H1 (cell line): Measurements from ENCODE around the gene STX7. TPM values are rescaled to one million over a fixed set of nuclear protein-coding genes. Genes with fewer than 3 reads are reported as not detected.

ENCODE experiments used
- CTCF ChIA-PET: fragments of 300-600 bp; sonication (Branson Sonifier 250); formaldehyde crosslinking; loops from one replicate; lab custom pipeline; 2021; ENCODE audit not compliant: partially characterized antibody; lab: Charles Lee
- POLR2A ChIA-PET: fragments of 300-600 bp; sonication (Branson Sonifier 250); formaldehyde crosslinking; loops from one replicate; lab custom pipeline; 2021; ENCODE audit warnings: inconsistent platforms; ENCODE audit not compliant: partially characterized antibody; lab: Charles Lee
- DNase-seq, 2 experiments: peaks; one replicate each; pipeline versions ENCODE4 v3.0.0 to v3.0.0-alpha.2; 2010 to 2022; ENCODE audit warnings: low spot score in 2 of 2, low read depth in 1 of 2, mixed read lengths in 1 of 2
- FAIRE-seq: peaks from 2 replicates; lab custom pipeline; 2011; peaks lifted over from hg19 to GRCh38; lab: Jason Lieb, UNC
- H2AFZ ChIP-seq: 2 replicates; pipeline ENCODE4 v1.8.1; 2012; ENCODE audit warnings: low read length, inconsistent platforms
- H2AK5ac ChIP-seq: 2 replicates; pipeline ENCODE4 v1.6.1; 2013; ENCODE audit warnings: low read depth, low read length
- H2BK120ac ChIP-seq: replicated peaks from 2 replicates; pipeline ENCODE3; 2013; ENCODE audit warnings: low read depth, low read length, inconsistent platforms
- H2BK12ac ChIP-seq: 2 replicates; pipeline ENCODE4 v1.6.1; 2013; ENCODE audit warnings: low read depth, low read length
- H2BK15ac ChIP-seq: 2 replicates; pipeline ENCODE4 v1.6.1; 2013; ENCODE audit warnings: low read length
- H2BK20ac ChIP-seq: 2 replicates; pipeline ENCODE4 v1.6.1; 2013; ENCODE audit warnings: low read length
- H2BK5ac ChIP-seq: 2 replicates; pipeline ENCODE4 v1.6.1; 2013; ENCODE audit warnings: low read depth, low read length
- H3K14ac ChIP-seq: 2 replicates; pipeline ENCODE4 v1.6.1; 2013; ENCODE audit warnings: inconsistent platforms; ENCODE audit not compliant: insufficient read length
- H3K18ac ChIP-seq: 2 replicates; pipeline ENCODE4 v1.6.1; 2013; ENCODE audit warnings: low read length; ENCODE audit errors: extremely low read depth
- H3K23ac ChIP-seq: 2 replicates; pipeline ENCODE4 v1.6.1; 2013; ENCODE audit warnings: inconsistent platforms; ENCODE audit not compliant: insufficient read length
- H3K23me2 ChIP-seq: 2 replicates; pipeline ENCODE4 v1.6.1; 2013; ENCODE audit warnings: low read depth, low read length
- H3K27ac ChIP-seq: 2 replicates; pipeline ENCODE4 v1.6.1; 2011; ENCODE audit warnings: low read depth, low read length, inconsistent platforms
- H3K27me3 ChIP-seq, 4 experiments: replicated peaks in 1 of 4; 1 replicate in 1 of 4; 2 replicates in 3 of 4; pipeline versions ENCODE4 v1.6.1 to v1.8.1; 2011 to 2013; ENCODE audit warnings: low read length in 3 of 4, mild to moderate bottlenecking in 3 of 4, inconsistent platforms in 2 of 4, mixed read lengths in 2 of 4, moderate library complexity in 1 of 4; ENCODE audit not compliant: control insufficient read depth in 3 of 4, insufficient read depth in 3 of 4; ENCODE audit errors: extremely low read depth in 1 of 4
- H3K36me3 ChIP-seq, 4 experiments: 2 replicates each; pipeline versions ENCODE4 v1.6.1 to v1.8.1; 2011 to 2013; ENCODE audit warnings: mild to moderate bottlenecking in 4 of 4, low read length in 3 of 4, moderate library complexity in 2 of 4, control low read depth in 1 of 4, inconsistent platforms in 1 of 4; ENCODE audit not compliant: insufficient read depth in 4 of 4, control insufficient read depth in 2 of 4
- H3K4ac ChIP-seq: replicated peaks from 2 replicates; pipeline ENCODE3; 2013; ENCODE audit warnings: low read length, low read depth, mixed read lengths, inconsistent platforms; ENCODE audit not compliant: insufficient read length
- H3K4me1 ChIP-seq, 4 experiments: replicated peaks in 1 of 4; 1 replicate in 1 of 4; 2 replicates in 3 of 4; pipeline versions ENCODE4 v1.6.1 to v1.8.1; 2011 to 2013; ENCODE audit warnings: low read length in 3 of 4, inconsistent platforms in 2 of 4, mixed read lengths in 1 of 4; ENCODE audit not compliant: insufficient read depth in 4 of 4, control insufficient read depth in 3 of 4
- H3K4me2 ChIP-seq, 2 experiments: 2 replicates each; pipeline versions ENCODE4 v1.6.1 to v1.8.1; 2011 to 2013; ENCODE audit warnings: low read depth in 2 of 2, low read length in 2 of 2, control low read depth in 1 of 2, inconsistent platforms in 1 of 2, mild to moderate bottlenecking in 1 of 2; ENCODE audit not compliant: insufficient read depth in 1 of 2
- H3K4me3 ChIP-seq, 4 experiments: fragments of 200-600, 300-600 bp in 1 of 4; sonication (generic), shearing (Covaris generic), sonication (Bioruptor Twin) in 1 of 4; 2 replicates each; pipeline versions ENCODE4 v1.5.1 to v1.8.1; 2011 to 2016; ENCODE audit warnings: low read length in 4 of 4, low read depth in 3 of 4, control low read depth in 2 of 4, inconsistent platforms in 2 of 4, mild to moderate bottlenecking in 2 of 4, mixed read lengths in 1 of 4, moderate library complexity in 1 of 4; ENCODE audit not compliant: insufficient read depth in 2 of 4; ENCODE audit errors: extremely low read depth in 1 of 4
- H3K56ac ChIP-seq: replicated peaks from 2 replicates; pipeline ENCODE3; 2013; ENCODE audit warnings: low read depth, mild to moderate bottlenecking, mixed read lengths, low read length, inconsistent platforms; ENCODE audit not compliant: insufficient read length
- H3K79me1 ChIP-seq: 2 replicates; pipeline ENCODE4 v1.6.1; 2013; ENCODE audit warnings: low read depth, low read length, control low read depth
- H3K79me2 ChIP-seq, 2 experiments: 2 replicates each; pipeline versions ENCODE4 v1.6.1 to v1.8.1; 2012 to 2013; ENCODE audit warnings: low read length in 2 of 2, mild to moderate bottlenecking in 2 of 2, inconsistent platforms in 1 of 2; ENCODE audit not compliant: insufficient read depth in 2 of 2, control insufficient read depth in 1 of 2
- H3K9ac ChIP-seq, 4 experiments: replicated peaks in 1 of 4; 1 replicate in 1 of 4; 2 replicates in 3 of 4; pipeline versions ENCODE4 v1.6.1 to v1.8.1; 2011 to 2013; ENCODE audit warnings: low read depth in 3 of 4, low read length in 3 of 4, control low read depth in 2 of 4, mild to moderate bottlenecking in 2 of 4, moderate library complexity in 2 of 4, inconsistent platforms in 1 of 4; ENCODE audit errors: extremely low read depth in 1 of 4
- H3K9me3 ChIP-seq, 2 experiments: 2 replicates each; pipeline versions ENCODE4 v1.6.1 to v1.8.1; 2012 to 2013; ENCODE audit warnings: mild to moderate bottlenecking in 2 of 2, moderate library complexity in 2 of 2, control low read depth in 1 of 2, inconsistent platforms in 1 of 2, low read depth in 1 of 2, low read length in 1 of 2, mixed read lengths in 1 of 2; ENCODE audit not compliant: insufficient read depth in 2 of 2
- H4K20me1 ChIP-seq, 2 experiments: replicated peaks in 1 of 2; 2 replicates each; pipeline versions ENCODE3 to v1.8.1; 2011 to 2013; ENCODE audit warnings: inconsistent platforms in 2 of 2, low read length in 2 of 2, mild to moderate bottlenecking in 1 of 2; ENCODE audit not compliant: insufficient read depth in 2 of 2, control insufficient read depth in 1 of 2
- H4K5ac ChIP-seq: 2 replicates; pipeline ENCODE4 v1.6.1; 2013; ENCODE audit warnings: low read length, low read depth, mixed read lengths, inconsistent platforms; ENCODE audit not compliant: insufficient read length
- H4K8ac ChIP-seq: 2 replicates; pipeline ENCODE4 v1.8.0; 2013; ENCODE audit warnings: mild to moderate bottlenecking, moderate library complexity, low read length, inconsistent platforms; ENCODE audit not compliant: insufficient read depth; ENCODE audit errors: extremely low read depth
- H4K91ac ChIP-seq: replicated peaks from 2 replicates; pipeline ENCODE3; 2013; ENCODE audit warnings: low read length, mixed read lengths, inconsistent platforms; ENCODE audit not compliant: insufficient read length
- CTCF ChIP-seq, 3 experiments: IDR thresholded peaks; 1 replicate in 2 of 3; 2 replicates in 1 of 3; pipeline versions ENCODE4 v1.5.1 to v1.6.1; 2011; ENCODE audit warnings: low read length in 3 of 3, mild to moderate bottlenecking in 3 of 3, inconsistent platforms in 2 of 3, low read depth in 1 of 3, moderate library complexity in 1 of 3; ENCODE audit not compliant: insufficient read depth in 1 of 3; ENCODE audit errors: control extremely low read depth in 1 of 3
- EGR1 ChIP-seq: IDR thresholded peaks from 2 replicates; pipeline ENCODE4 v1.6.1; 2011; ENCODE audit warnings: low read depth, low read length, borderline replicate concordance
- RXRA ChIP-seq: IDR thresholded peaks from 2 replicates; pipeline ENCODE4 v1.6.1; 2011; ENCODE audit warnings: low read depth, mild to moderate bottlenecking, low read length, moderate library complexity; ENCODE audit not compliant: insufficient read depth
- SP2 ChIP-seq: IDR thresholded peaks from 2 replicates; pipeline ENCODE4 v1.6.1; 2012; ENCODE audit warnings: mild to moderate bottlenecking, low read length, inconsistent platforms
- polyA plus RNA-seq, 7 experiments: library from polyadenylated mRNA; depleted of rRNA in 3 of 7; stranded (reverse) in 5 of 7; unstranded in 2 of 7; fragments of >200 nt in 5 of 7; fragments of 200-250 nt in 2 of 7; gene quantifications; 1 replicate in 5 of 7; 2 replicates in 1 of 7; 4 replicates in 1 of 7; pipeline versions ENCODE4 v1.2.1 to v1.2.3, GENCODE V29; 2011 to 2013; ENCODE audit warnings: missing spikeins in 2 of 7, mixed read lengths in 2 of 7
- total RNA-seq: library from RNA; stranded (reverse); fragmentation: NEBNext Ultra II Directional; extraction: Animal tissue kit (Norgen Biotek cat#: 25700); gene quantifications from 2 replicates; pipeline ENCODE4 v1.2.1, GENCODE V29; 2021

STX7 gene
- total and polyA plus RNA-seq, 2 of the 8 experiments (the other 6 are each of a cell fraction or from before 2014, with no cell fraction given): 5.7 to 27.9 TPM

GRCh38 chr6:132481189-132481588 lies 31.7 kb downstream of the STX7 start:
- Histone ChIP-seq H3K23me2 (no peaks in the 10 kb centered on the region), H3K4me2 (no peak overlapping the region), H2BK5ac (no peak overlapping the region), H3K4me1 (no peaks in the 10 kb centered on the region), H2BK12ac (no peak overlapping the region), H4K91ac (no peak overlapping the region), H2BK120ac (no peak overlapping the region), H3K14ac (no peak overlapping the region), H3K56ac (no peak overlapping the region), H3K4me3 (no peak overlapping the region), H3K9me3 (no peaks in the 10 kb centered on the region), H4K20me1 (peaks cover 0 to 2% of the 10 kb centered on the region in 2 experiments), H3K27ac (no peak overlapping the region), H4K8ac (no peak overlapping the region), H2AK5ac (no peak overlapping the region), H3K79me2 (no peaks in the 10 kb centered on the region; a peak in 1 of 4 replicates), H3K18ac (no peak overlapping the region), H3K79me1 (no peaks in the 10 kb centered on the region), H2BK15ac (no peak overlapping the region), H3K4ac (no peak overlapping the region), H2AFZ (no peak overlapping the region), H3K27me3 (peaks cover 0 to 1% (median 0%) of the 10 kb centered on the region in 4 experiments; a peak in 1 of 7 replicates), H3K9ac (no peak overlapping the region), H2BK20ac (no peak overlapping the region), H3K36me3 (no peaks in the 10 kb centered on the region), H3K23ac (no peak overlapping the region), H4K5ac (no peak overlapping the region)
- DNase-seq: no peak
- ChIA-PET CTCF (interaction anchor here (1.0 to 10.1 kb wide), 4 partner anchors 14 to 202 kb away, joined by 3 to 109 read pairs (median 4); no protein-coding TSS in a partner anchor), POLR2A (no interaction called here)
- TF ChIP-seq RXRA (no peak), SP2 (no peak), EGR1 (no peak), CTCF (IDR thresholded peaks at IDR 0.05; ENCODE audit: control extremely low read depth in 1 of 3, insufficient read depth in 1 of 3, low read depth in 1 of 3, low read length in 3 of 3) (no peak)
- FAIRE-seq: no peak
